LNCaP clone FGC (cell line): ENCODE data around the gene CCDC169.
A peak's percentile ranks its signal among the peaks of the same experiment; 100 is the strongest.

Experiments used
- DNase-seq: peaks from one replicate; pipeline ENCODE4 v3.0.0-alpha.2; 2011; ENCODE audit warnings: low read depth
- H3K4me3 ChIP-seq: 2 replicates; pipeline ENCODE4 v1.5.1; 2011; ENCODE audit warnings: mild to moderate bottlenecking, low read depth, low read length, control low read depth
- CTCF ChIP-seq: IDR thresholded peaks from 2 replicates; pipeline ENCODE4 v1.5.1; 2012; ENCODE audit warnings: mild to moderate bottlenecking; ENCODE audit not compliant: control insufficient read depth, insufficient read depth; ENCODE audit errors: extremely low read depth

The CCDC169 gene

GRCh38 chr13:36212789-36213188 is 84.8 kb downstream of the CCDC169 start:
- DNase-seq = no peak
- TF ChIP-seq CTCF = no peak
- no peak overlapping the region for H3K4me3 ChIP-seq

GRCh38 chr13:36211567-36211966 is 86.0 kb downstream of the CCDC169 start:
- DNase-seq = no peak
- no peak for TF ChIP-seq CTCF
- no peak overlapping the region for H3K4me3 ChIP-seq

GRCh38 chr13:36210738-36211137 is 86.9 kb downstream of the CCDC169 start:
- no peak for TF ChIP-seq CTCF
- no peak overlapping the region for H3K4me3 ChIP-seq
- no peak for DNase-seq

GRCh38 chr13:36207672-36208071 is 89.9 kb downstream of the CCDC169 start:
- peak; percentile 19; the same call in 1 of the 2 replicates for TF ChIP-seq CTCF

GRCh38 chr13:36193151-36193855 is 104.3 kb downstream of the CCDC169 start:
- DNase-seq = no peak
- no peak overlapping the region for H3K4me3 ChIP-seq
- TF ChIP-seq CTCF = no peak

More at GRCh38 chr13:36207672-36208071, 89.9 kb downstream of the CCDC169 start:
- no peak for DNase-seq
- no peak overlapping the region for H3K4me3 ChIP-seq

- H3K4me3 ChIP-seq = no peak overlapping the region
- no peak for TF ChIP-seq CTCF
- DNase-seq = no peak
Measured at GRCh38 chr13:36192166-36192565, 105.4 kb downstream of the CCDC169 start.

GRCh38 chr13:36190771-36191170 is 106.8 kb downstream of the CCDC169 start:
- no peak for DNase-seq
- TF ChIP-seq CTCF = no peak
- H3K4me3 ChIP-seq = no peak overlapping the region
